ENCODE measurements around the gene ZNF268.
"Not testable (repeated sequence)": the region's sequence is repeated elsewhere in the genome, so short reads cannot be mapped to it uniquely, and the experiment has no call there.

ZNF268 gene

DNA sequence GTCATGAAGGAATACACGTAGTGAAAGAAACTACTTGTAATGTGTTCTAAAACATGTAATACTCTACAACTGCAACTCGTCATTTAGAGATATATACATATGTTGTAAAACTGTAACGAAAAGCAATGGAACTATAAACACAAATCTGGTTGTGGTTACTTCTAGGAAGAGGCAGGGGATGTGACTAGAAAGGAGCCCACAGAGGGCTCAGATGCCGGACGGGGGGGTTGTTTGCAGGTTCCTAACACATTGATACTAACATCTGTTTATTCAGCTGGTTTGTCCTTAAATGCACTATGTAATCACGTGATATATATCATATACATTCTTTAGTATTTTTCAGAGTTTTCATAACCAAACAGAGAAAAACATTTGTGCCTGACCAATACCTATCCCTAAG lies 70.4 kb downstream of the ZNF268 start:
- H3K27me3 ChIP-seq (ENCODE audit: insufficient read depth, low read length), result no peaks in the 10 kb centered on the region
- no peaks in the 10 kb centered on the region for H3F3A ChIP-seq (ENCODE audit: insufficient read depth, low read length)
- no peak overlapping the region for H3K9ac ChIP-seq (ENCODE audit: low read length)
- no peaks in the 10 kb centered on the region for H3K9me3 ChIP-seq (ENCODE audit: low read length)
- no peaks in the 10 kb centered on the region for H3K4me1 ChIP-seq (ENCODE audit: insufficient read depth, low read length, severe bottlenecking)
- no peak overlapping the region for H3K27ac ChIP-seq (ENCODE audit: low read depth, low read length, poor library complexity, severe bottlenecking)
- H3K79me2 ChIP-seq (ENCODE audit: insufficient read depth, low read length), result no peaks in the 10 kb centered on the region
- no peak overlapping the region for H3K4me3 ChIP-seq (ENCODE audit: low read depth, low read length, poor library complexity, severe bottlenecking)
- no peak for TF ChIP-seq EZH2 (IDR thresholded peaks at IDR 0.05; ENCODE audit: borderline replicate concordance, low read length)
- TF ChIP-seq, protein P1, sequence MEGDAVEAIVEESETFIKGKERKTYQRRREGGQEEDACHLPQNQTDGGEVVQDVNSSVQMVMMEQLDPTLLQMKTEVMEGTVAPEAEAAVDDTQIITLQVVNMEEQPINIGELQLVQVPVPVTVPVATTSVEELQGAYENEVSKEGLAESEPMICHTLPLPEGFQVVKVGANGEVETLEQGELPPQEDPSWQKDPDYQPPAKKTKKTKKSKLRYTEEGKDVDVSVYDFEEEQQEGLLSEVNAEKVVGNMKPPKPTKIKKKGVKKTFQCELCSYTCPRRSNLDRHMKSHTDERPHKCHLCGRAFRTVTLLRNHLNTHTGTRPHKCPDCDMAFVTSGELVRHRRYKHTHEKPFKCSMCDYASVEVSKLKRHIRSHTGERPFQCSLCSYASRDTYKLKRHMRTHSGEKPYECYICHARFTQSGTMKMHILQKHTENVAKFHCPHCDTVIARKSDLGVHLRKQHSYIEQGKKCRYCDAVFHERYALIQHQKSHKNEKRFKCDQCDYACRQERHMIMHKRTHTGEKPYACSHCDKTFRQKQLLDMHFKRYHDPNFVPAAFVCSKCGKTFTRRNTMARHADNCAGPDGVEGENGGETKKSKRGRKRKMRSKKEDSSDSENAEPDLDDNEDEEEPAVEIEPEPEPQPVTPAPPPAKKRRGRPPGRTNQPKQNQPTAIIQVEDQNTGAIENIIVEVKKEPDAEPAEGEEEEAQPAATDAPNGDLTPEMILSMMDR (IDR thresholded peaks at IDR 0.05; ENCODE audit: low read length), result no peak
- no peak overlapping the region for H3K4me2 ChIP-seq (ENCODE audit: low read length)
- H2AFZ ChIP-seq (ENCODE audit: low read length), result no peak overlapping the region
- H3K36me3 ChIP-seq (ENCODE audit: insufficient read depth, low read length), result no peaks in the 10 kb centered on the region
- H4K20me1 ChIP-seq (ENCODE audit: insufficient read depth, low read length), result no peaks in the 10 kb centered on the region
- H3K9me2 ChIP-seq (ENCODE audit: low read depth, low read length), result no peaks in the 10 kb centered on the region

DNA sequence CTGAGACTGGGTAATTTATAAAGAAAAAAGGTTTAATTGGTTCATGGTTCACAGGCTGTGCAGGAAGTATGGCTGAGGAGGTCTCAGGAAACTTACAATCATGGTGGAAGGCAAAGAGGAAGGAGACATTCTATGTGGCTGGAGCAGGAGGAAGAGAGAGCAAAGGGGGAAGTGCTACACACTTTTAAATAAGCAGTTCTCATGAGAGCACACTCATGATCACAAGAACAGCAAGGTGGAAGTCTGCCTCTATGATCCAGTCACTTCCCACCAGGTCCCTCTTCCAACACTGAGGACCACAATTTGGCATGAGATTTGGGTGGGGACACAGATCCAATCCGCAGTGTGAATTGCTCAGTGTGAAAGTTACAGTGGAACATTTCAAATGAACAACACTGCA lies 74.5 kb downstream of the ZNF268 start:
- H3K9ac ChIP-seq (ENCODE audit: low read length); H3K4me2 ChIP-seq (ENCODE audit: low read length); H3K9me3 ChIP-seq (ENCODE audit: low read length); H2AFZ ChIP-seq (ENCODE audit: low read length); H3K27ac ChIP-seq (ENCODE audit: low read depth, low read length, poor library complexity, severe bottlenecking); H3K79me2 ChIP-seq (ENCODE audit: insufficient read depth, low read length); H3K36me3 ChIP-seq (ENCODE audit: insufficient read depth, low read length); H3F3A ChIP-seq (ENCODE audit: insufficient read depth, low read length); H3K27me3 ChIP-seq (ENCODE audit: insufficient read depth, low read length); H3K4me3 ChIP-seq (ENCODE audit: low read depth, low read length, poor library complexity, severe bottlenecking); H3K4me1 ChIP-seq (ENCODE audit: insufficient read depth, low read length, severe bottlenecking); H4K20me1 ChIP-seq (ENCODE audit: insufficient read depth, low read length); H3K9me2 ChIP-seq (ENCODE audit: low read depth, low read length): not testable (repeated sequence)

DNA sequence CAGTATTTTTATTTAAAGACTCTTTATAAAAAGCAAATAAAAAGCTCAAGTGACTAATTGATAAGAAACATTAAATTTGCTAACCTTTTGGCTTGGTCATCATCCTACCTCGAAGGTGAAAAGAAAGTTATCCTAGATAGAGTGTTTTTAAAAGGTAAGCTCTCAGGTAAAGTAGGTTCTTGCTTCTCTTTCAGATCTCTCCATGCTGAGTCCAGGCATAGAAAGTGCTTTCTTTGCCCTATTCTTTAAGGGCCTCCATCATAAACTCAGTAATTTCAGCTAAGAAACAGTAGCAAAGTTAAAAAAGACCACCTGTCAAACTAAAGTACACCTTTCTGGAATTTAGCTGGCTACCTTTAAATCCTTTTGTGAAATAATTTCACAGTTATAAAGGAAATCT lies 75.0 kb downstream of the ZNF268 start:
- Histone ChIP-seq H3K4me3 (ENCODE audit: low read depth, low read length, poor library complexity, severe bottlenecking) (no peak overlapping the region), H3K4me1 (ENCODE audit: insufficient read depth, low read length, severe bottlenecking) (no peaks in the 10 kb centered on the region), H3K9me3 (ENCODE audit: low read length) (no peaks in the 10 kb centered on the region; the same call in 1 of the 2 replicates)

DNA sequence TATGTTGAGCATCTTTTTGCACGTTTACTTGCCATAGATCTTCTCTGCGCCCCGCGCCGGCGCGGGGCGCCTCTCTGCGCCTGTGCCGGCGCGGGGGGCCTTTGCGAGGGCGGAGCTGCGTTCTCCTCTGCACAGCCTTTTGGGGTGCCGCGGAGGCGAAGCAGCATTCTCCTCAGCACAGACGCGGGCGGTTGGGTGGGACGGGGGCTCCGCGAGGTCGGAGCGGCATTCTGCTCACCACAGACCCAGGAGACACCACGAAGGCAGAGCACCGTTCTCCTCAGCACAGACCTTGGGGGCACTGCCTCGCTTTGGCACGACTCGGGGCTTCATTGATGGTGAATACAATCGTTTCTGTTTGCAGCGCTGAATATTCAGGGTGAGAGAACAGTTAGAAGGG lies 82.9 kb downstream of the ZNF268 start:
- H3K4me2 ChIP-seq (ENCODE audit: low read length), result no peak overlapping the region
- H3F3A ChIP-seq (ENCODE audit: insufficient read depth, low read length), result no peaks in the 10 kb centered on the region
- H3K4me3 ChIP-seq (ENCODE audit: low read depth, low read length, poor library complexity, severe bottlenecking), result no peak overlapping the region
- TF ChIP-seq EZH2 (IDR thresholded peaks at IDR 0.05; ENCODE audit: borderline replicate concordance, low read length), result no peak
- TF ChIP-seq, protein P1 (IDR thresholded peaks at IDR 0.05; ENCODE audit: low read length), result no peak
- H3K9me3 ChIP-seq (ENCODE audit: low read length), result no peaks in the 10 kb centered on the region
- H2AFZ ChIP-seq (ENCODE audit: low read length), result no peak overlapping the region
- no peak overlapping the region for H3K9ac ChIP-seq (ENCODE audit: low read length)
- no peaks in the 10 kb centered on the region for H3K36me3 ChIP-seq (ENCODE audit: insufficient read depth, low read length)
- H3K27me3 ChIP-seq (ENCODE audit: insufficient read depth, low read length), result no peaks in the 10 kb centered on the region
- no peaks in the 10 kb centered on the region for H3K79me2 ChIP-seq (ENCODE audit: insufficient read depth, low read length)
- no peaks in the 10 kb centered on the region for H3K4me1 ChIP-seq (ENCODE audit: insufficient read depth, low read length, severe bottlenecking)
- H3K9me2 ChIP-seq (ENCODE audit: low read depth, low read length), result no peaks in the 10 kb centered on the region
- no peak overlapping the region for H3K27ac ChIP-seq (ENCODE audit: low read depth, low read length, poor library complexity, severe bottlenecking)
- H4K20me1 ChIP-seq (ENCODE audit: insufficient read depth, low read length), result no peaks in the 10 kb centered on the region

More for the DNA sequence above, 75.0 kb downstream of the ZNF268 start:
- Histone ChIP-seq H3K36me3 (ENCODE audit: insufficient read depth, low read length) (no peaks in the 10 kb centered on the region), H3K9ac (ENCODE audit: low read length) (no peak overlapping the region), H3K79me2 (ENCODE audit: insufficient read depth, low read length) (no peaks in the 10 kb centered on the region), H3K27ac (ENCODE audit: low read depth, low read length, poor library complexity, severe bottlenecking) (no peak overlapping the region), H2AFZ (ENCODE audit: low read length) (no peak overlapping the region), H3K4me2 (ENCODE audit: low read length) (no peak overlapping the region), H3F3A (ENCODE audit: insufficient read depth, low read length) (no peaks in the 10 kb centered on the region), H3K27me3 (ENCODE audit: insufficient read depth, low read length) (no peaks in the 10 kb centered on the region), H3K9me2 (ENCODE audit: low read depth, low read length) (no peaks in the 10 kb centered on the region), H4K20me1 (ENCODE audit: insufficient read depth, low read length) (no peaks in the 10 kb centered on the region)
- TF ChIP-seq, protein P1 (IDR thresholded peaks at IDR 0.05; ENCODE audit: low read length), result no peak
- TF ChIP-seq EZH2 (IDR thresholded peaks at IDR 0.05; ENCODE audit: borderline replicate concordance, low read length), result no peak
